Measurements from ENCODE around the gene HES1. TPM values are rescaled to one million over a fixed set of nuclear protein-coding genes. Genes with fewer than 3 reads are reported as not detected.
A peak's percentile ranks its signal among the peaks of the same experiment; 100 is the strongest.

HES1 gene
- total RNA-seq, 1 donor from 2014 or later, result 40.3 TPM

DNA sequence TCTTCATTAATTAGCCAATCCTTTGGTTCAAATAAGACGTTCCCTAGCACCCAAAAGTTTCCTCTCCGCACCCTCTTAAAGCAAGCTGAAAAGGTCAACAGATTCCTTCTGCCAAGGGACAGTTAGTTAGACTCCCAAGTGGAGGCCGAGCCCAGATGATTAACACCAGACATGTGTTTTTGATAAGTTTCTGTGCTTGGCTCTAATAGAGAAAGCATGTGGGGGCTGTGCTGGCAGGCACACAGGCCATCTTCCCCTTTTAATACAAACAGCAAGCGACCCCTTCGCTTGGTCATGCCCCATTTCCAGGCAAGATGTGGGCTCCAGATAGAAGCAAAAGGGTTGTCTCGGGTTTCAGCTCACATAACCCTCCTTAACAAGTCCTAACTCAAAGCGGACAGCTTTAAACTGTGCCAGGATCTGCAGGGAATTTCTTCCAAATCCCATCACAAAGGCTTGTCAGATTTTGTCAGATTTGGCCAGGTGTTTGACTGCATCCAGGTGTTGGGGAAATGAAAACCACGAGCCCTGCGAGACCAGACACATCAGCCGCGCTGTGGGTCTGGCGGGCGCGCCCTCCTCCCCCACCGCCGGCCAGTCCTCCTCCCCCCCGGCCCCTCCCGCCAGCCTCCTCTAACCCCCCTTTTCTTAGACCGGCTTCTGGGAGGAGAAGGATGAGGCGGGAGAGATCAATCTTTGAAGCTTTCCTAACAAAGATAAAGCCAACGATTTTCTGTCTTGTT lies 3.3 kb downstream of the HES1 start:
- Mint-ChIP-seq H3K4me3 (ENCODE audit: unreplicated experiment) (peak overlapping the region; percentile 97), H3K9me3 (ENCODE audit: unreplicated experiment) (no peaks in the 10 kb centered on the region), H3K4me1 (ENCODE audit: unreplicated experiment) (peaks cover 36% of the 10 kb centered on the region), H3K27me3 (ENCODE audit: unreplicated experiment) (peaks cover 13% of the 10 kb centered on the region), H3K36me3 (ENCODE audit: low read depth, unreplicated experiment) (peaks cover 16% of the 10 kb centered on the region), H3K27ac (ENCODE audit: unreplicated experiment) (peak overlapping the region; percentile 50)
- no peak for DNase-seq (ENCODE audit: low spot score)
- TF ChIP-seq, protein P1, sequence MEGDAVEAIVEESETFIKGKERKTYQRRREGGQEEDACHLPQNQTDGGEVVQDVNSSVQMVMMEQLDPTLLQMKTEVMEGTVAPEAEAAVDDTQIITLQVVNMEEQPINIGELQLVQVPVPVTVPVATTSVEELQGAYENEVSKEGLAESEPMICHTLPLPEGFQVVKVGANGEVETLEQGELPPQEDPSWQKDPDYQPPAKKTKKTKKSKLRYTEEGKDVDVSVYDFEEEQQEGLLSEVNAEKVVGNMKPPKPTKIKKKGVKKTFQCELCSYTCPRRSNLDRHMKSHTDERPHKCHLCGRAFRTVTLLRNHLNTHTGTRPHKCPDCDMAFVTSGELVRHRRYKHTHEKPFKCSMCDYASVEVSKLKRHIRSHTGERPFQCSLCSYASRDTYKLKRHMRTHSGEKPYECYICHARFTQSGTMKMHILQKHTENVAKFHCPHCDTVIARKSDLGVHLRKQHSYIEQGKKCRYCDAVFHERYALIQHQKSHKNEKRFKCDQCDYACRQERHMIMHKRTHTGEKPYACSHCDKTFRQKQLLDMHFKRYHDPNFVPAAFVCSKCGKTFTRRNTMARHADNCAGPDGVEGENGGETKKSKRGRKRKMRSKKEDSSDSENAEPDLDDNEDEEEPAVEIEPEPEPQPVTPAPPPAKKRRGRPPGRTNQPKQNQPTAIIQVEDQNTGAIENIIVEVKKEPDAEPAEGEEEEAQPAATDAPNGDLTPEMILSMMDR (IDR thresholded peaks at IDR 0.05; ENCODE audit: unreplicated experiment), result no peak

DNA sequence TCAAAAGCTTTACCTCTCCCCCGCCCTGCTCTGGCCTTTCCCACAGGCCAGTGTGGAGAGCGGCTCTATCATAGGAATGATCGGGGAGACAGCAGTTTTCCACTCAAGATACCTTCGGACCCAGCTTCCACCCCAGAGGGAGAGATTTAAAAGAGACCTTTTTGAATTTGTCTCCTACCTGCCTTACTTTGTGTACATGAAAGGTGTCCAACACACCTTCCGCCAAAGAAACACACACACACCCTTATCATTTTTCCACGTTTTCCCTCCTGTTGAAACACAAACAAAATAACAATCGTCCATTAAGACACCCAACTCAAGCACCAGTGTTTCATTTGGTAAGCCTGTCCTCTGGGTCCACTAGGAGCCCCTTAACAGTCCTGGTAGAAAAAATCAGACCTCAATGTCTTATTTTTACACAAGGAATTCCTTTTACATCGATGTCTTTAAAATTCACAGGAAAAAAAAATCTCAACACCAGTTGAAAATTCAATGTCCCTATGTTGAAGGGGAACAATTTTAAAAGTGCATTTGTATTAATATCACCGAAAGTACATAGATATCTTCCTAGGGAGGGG lies 4.0 kb downstream of the HES1 start:
- Mint-ChIP-seq H3K4me3 (ENCODE audit: unreplicated experiment) (peak overlapping the region; percentile 33), H3K27ac (ENCODE audit: unreplicated experiment) (peak overlapping the region; percentile 1), H3K27me3 (ENCODE audit: unreplicated experiment) (peaks cover 13% of the 10 kb centered on the region), H3K9me3 (ENCODE audit: unreplicated experiment) (no peaks in the 10 kb centered on the region), H3K4me1 (ENCODE audit: unreplicated experiment) (peaks cover 36% of the 10 kb centered on the region), H3K36me3 (ENCODE audit: low read depth, unreplicated experiment) (peaks cover 16% of the 10 kb centered on the region)
- no peak for DNase-seq (ENCODE audit: low spot score)
- TF ChIP-seq, protein P1 (IDR thresholded peaks at IDR 0.05; ENCODE audit: unreplicated experiment), result no peak

DNA sequence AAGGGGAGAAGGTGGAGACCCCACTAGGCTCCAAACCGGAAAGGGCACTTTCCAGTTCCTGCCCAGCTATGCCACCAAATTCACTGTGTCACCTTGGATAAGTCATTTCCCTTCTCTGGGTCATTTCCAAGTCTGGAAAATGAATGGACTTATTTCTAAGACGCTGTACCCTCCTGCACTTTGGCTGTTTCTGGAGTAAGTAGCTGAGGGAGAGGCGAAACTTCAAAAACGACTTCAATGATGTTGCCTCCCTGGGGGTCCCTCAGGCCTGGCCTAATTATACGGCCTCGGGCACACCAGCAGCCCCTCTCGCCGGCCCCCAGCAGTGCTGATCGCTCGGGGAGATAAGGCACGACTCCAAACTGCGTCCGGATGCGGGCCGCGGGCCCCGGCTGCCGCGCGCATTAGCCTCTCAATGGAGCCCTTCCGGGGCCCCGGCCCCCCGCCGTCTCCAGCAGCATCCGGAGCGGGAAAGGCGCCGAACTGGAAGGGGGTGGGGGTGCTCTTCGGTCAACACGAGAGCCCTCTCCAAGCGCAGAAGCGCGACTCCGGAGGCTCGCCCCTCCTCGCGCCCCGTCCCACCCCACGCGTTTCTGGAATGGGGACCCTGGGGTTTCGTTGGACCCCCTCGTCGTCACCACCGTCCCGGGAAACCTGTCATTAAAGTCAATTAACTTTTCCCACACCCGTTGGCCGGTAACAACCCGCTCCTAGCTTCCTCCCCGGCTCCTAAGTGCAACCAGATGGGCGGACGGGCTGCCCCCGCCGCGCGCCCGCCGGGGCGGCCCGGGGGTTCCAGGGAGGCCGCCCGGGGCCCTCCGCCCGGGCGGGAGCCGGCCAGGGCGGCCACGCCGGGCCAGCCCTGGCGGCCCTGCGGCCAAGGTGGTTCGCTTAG lies 4.8 kb downstream of the HES1 start:
- no peak overlapping the region for H3K4me3 Mint-ChIP-seq (ENCODE audit: unreplicated experiment)
- TF ChIP-seq, protein P1 (IDR thresholded peaks at IDR 0.05; ENCODE audit: unreplicated experiment), result no peak
- DNase-seq (ENCODE audit: low spot score), result peak; percentile 61
- H3K27me3 Mint-ChIP-seq (ENCODE audit: unreplicated experiment), result peaks cover 12% of the 10 kb centered on the region
- peak overlapping the region; percentile 52 for H3K27ac Mint-ChIP-seq (ENCODE audit: unreplicated experiment)
- peaks cover 36% of the 10 kb centered on the region for H3K4me1 Mint-ChIP-seq (ENCODE audit: unreplicated experiment)
- H3K9me3 Mint-ChIP-seq (ENCODE audit: unreplicated experiment), result no peaks in the 10 kb centered on the region
- H3K36me3 Mint-ChIP-seq (ENCODE audit: low read depth, unreplicated experiment), result peaks cover 16% of the 10 kb centered on the region

DNA sequence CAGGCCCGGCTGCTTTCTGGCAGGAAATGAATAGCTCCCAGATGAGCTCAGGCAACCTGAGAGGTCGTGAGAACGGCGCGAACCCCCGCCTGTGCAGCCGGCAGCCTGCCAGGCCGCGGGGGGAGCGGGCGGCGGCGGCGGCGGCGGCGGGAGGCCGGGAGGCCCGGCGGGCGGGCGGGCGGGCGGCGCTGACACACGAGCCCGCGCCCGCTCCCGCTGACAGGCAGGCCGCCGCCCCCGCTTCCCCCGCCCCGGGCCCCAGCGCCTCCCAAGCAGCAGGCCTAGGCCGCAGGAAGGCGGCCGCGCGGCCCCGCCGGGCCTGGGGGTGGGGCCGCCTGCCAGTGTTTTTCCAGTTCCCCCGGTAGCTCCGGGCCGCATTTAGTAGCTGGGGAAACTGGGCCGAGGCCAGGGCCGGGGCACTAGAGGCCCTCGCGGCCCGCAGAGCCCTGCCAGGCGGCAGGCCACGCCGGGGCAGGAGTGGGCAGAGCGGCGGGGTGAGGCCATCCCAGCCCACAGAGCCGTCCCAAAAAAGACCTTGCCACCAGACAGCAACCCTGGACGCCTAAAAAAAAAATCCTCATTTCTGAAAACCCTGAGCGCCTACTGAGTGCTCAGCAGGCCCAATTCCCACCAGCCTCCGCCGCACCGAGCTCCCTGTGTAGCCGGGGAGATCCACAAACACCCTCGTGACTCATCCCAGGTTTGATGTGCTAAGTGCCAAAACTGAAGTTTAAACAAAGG lies 5.6 kb downstream of the HES1 start:
- H3K4me3 Mint-ChIP-seq (ENCODE audit: unreplicated experiment), result no peak overlapping the region
- no peaks in the 10 kb centered on the region for H3K9me3 Mint-ChIP-seq (ENCODE audit: unreplicated experiment)
- H3K27ac Mint-ChIP-seq (ENCODE audit: unreplicated experiment), result peak overlapping the region; percentile 74
- peaks cover 6% of the 10 kb centered on the region for H3K27me3 Mint-ChIP-seq (ENCODE audit: unreplicated experiment)
- H3K4me1 Mint-ChIP-seq (ENCODE audit: unreplicated experiment), result peaks cover 31% of the 10 kb centered on the region
- peaks cover 10% of the 10 kb centered on the region for H3K36me3 Mint-ChIP-seq (ENCODE audit: low read depth, unreplicated experiment)
- TF ChIP-seq, protein P1 (IDR thresholded peaks at IDR 0.05; ENCODE audit: unreplicated experiment), result no peak
- peak; percentile 84 for DNase-seq (ENCODE audit: low spot score)
